ENCODE data around the gene MYMK.

Gene MYMK

DNA sequence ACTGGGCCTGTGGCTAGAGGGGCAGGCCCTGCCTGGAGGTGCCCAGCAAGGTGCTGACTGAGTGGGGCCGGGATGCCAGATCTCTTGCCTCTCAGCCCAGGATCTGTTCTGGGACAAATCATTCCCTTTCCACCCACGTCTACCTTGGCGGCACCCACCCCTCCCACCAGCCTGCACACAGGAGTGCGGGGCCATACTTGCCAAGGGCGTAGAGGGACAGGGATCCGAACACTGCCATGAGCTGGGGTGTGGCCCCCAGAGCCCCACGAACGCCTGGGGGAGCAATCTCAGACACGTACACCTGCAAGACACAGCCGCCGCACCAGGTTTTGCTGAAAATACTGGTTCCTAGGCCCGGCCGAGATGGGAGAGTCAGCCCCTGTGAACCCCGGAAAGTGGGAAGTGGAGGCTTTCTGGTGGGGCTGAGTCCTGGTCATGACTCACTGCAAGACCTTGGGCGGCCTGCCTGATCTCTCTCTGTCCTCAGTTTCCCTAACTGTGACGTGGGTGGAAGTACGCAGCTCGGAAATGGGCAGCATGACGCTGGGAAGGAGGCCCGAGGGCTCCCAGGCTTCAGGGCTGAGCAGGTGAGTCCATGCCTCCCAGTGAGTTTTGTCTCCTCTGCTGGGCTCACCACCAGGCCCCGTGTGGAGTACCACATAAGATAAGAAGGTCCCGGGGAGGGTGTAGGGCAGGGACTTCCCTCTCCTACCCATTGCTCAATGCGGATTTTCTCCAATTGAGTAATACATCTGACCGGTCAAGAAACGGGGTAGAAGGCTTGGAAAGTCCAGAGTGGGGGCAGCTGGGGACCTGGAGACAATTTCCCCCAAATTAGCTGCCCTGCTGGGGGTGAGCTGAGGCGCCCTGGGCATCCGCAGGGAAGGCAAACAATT, 48.5 kb downstream of the MYMK start:
- TF ChIP-seq, protein P1, sequence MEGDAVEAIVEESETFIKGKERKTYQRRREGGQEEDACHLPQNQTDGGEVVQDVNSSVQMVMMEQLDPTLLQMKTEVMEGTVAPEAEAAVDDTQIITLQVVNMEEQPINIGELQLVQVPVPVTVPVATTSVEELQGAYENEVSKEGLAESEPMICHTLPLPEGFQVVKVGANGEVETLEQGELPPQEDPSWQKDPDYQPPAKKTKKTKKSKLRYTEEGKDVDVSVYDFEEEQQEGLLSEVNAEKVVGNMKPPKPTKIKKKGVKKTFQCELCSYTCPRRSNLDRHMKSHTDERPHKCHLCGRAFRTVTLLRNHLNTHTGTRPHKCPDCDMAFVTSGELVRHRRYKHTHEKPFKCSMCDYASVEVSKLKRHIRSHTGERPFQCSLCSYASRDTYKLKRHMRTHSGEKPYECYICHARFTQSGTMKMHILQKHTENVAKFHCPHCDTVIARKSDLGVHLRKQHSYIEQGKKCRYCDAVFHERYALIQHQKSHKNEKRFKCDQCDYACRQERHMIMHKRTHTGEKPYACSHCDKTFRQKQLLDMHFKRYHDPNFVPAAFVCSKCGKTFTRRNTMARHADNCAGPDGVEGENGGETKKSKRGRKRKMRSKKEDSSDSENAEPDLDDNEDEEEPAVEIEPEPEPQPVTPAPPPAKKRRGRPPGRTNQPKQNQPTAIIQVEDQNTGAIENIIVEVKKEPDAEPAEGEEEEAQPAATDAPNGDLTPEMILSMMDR (IDR thresholded peaks at IDR 0.05; ENCODE audit: borderline replicate concordance, control extremely low read depth, extremely low read depth, insufficient read depth, missing control alignments), result no peak
- DNase-seq (ENCODE audit: low spot score), result no peak
- in situ Hi-C loops (cut with MboI; ENCODE audit: low sequenced_read_pairs, unreplicated experiment), result loop anchor here (25.0 kb wide), 1 partner anchor 289 kb away; no protein-coding TSS in a partner anchor

DNA sequence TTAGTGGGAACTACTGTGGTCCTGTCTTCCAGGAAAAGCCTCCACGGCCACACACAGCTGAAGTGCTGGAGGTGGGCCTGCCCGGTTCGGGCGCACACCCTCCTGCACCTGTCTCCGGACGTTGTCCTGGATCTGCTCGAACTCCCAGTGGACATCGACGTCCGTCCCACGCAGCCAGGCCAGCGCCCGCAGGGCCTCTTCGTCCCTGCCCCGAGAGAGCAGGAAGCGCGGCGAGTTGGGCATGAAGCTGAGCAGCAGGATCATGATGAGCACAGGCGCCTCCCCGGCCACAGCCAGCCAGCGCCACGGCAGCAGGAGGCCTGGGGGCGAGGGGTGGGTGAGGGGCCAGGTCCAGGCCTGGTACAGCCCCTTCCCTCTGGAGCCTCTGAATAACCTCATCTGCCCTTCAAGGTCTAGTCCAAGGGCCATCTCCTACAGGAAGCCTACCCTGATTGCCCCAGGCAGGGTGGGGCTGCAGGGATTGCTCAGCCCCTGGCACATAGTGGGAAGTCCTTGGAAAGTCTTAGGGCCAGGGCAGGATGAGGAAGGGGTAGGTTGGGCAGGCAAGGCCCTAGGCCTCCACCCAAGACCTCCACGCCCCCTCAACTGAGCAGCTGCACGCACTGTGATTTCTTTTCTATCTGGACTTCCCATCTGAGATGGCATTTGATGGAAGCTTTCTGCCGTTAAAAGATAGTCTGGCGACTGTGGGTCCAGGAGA, 49.3 kb downstream of the MYMK start:
- in situ Hi-C loops (cut with MboI; ENCODE audit: low sequenced_read_pairs, unreplicated experiment), result loop anchor here (25.0 kb wide), 1 partner anchor 288 kb away; no protein-coding TSS in a partner anchor
- TF ChIP-seq, protein P1 (IDR thresholded peaks at IDR 0.05; ENCODE audit: borderline replicate concordance, control extremely low read depth, extremely low read depth, insufficient read depth, missing control alignments), result no peak
- DNase-seq (ENCODE audit: low spot score), result no peak

DNA sequence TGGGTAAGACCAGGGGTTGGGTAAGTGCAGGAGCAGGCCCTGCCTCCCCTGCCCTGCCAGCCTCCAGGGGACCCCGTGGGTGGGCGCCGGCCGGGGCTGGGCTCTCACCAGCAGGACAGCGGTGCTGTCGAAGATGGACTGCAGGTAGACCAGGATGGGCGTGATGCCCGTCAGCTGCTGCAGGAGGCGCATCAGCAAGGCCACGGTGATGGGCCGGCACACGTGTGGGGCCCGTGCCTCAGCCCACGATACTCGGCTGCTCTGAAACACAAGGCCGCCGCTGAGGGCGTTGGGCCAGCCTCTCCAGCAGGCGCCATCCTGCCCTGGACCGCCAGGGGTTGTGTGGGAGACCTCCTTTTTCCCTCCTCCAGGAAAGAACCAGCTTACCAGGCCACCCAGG, 49.9 kb downstream of the MYMK start:
- TF ChIP-seq, protein P1 (IDR thresholded peaks at IDR 0.05; ENCODE audit: borderline replicate concordance, control extremely low read depth, extremely low read depth, insufficient read depth, missing control alignments), result no peak
- DNase-seq (ENCODE audit: low spot score), result no peak
- in situ Hi-C loops (cut with MboI; ENCODE audit: low sequenced_read_pairs, unreplicated experiment), result loop anchor here (25.0 kb wide), 1 partner anchor 288 kb away; no protein-coding TSS in a partner anchor

DNA sequence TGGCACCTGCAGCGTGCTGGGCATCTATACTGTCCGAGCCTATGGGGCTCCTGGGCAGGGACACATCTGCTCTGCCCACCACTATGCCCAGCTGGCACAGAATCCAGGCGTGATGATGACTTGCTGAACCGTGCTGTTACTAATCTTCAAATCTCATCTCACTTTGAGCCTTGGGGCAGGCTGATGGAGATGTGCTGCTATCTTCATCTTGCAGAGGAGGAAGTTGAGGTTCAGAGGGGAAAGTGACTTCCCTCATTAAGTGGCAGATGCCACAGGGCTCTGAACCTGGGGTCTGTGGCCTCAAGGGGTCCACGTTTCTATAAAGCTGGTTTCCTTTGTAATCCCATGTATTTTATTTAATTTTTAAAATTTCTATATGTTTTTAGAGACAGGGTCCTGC, 50.5 kb downstream of the MYMK start:
- TF ChIP-seq, protein P1 (IDR thresholded peaks at IDR 0.05; ENCODE audit: borderline replicate concordance, control extremely low read depth, extremely low read depth, insufficient read depth, missing control alignments), result no peak
- DNase-seq (ENCODE audit: low spot score), result no peak
- in situ Hi-C loops (cut with MboI; ENCODE audit: low sequenced_read_pairs, unreplicated experiment), result no loop called here

DNA sequence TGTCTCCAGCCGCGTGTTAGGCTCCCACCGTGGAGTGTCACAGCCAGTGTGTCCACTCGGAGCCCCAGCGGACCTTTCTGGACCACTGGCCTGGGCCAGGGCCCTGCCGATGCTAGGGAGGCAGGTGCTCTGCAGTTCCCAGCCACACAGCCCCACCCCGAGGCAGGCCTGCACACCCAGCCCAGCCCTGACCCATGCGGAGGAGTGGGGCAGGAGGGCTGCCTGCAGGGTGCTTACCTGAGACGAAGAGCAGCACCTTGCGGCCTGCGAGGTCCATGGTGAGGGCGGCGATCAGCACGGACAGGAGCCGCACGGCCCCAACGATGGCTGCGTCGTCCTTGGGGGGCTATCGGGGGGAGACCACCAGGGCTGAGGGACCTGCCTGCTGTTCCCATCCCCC, 51.0 kb downstream of the MYMK start:
- in situ Hi-C loops (cut with MboI; ENCODE audit: low sequenced_read_pairs, unreplicated experiment), result no loop called here
- TF ChIP-seq, protein P1 (IDR thresholded peaks at IDR 0.05; ENCODE audit: borderline replicate concordance, control extremely low read depth, extremely low read depth, insufficient read depth, missing control alignments), result no peak
- no peak for DNase-seq (ENCODE audit: low spot score)

DNA sequence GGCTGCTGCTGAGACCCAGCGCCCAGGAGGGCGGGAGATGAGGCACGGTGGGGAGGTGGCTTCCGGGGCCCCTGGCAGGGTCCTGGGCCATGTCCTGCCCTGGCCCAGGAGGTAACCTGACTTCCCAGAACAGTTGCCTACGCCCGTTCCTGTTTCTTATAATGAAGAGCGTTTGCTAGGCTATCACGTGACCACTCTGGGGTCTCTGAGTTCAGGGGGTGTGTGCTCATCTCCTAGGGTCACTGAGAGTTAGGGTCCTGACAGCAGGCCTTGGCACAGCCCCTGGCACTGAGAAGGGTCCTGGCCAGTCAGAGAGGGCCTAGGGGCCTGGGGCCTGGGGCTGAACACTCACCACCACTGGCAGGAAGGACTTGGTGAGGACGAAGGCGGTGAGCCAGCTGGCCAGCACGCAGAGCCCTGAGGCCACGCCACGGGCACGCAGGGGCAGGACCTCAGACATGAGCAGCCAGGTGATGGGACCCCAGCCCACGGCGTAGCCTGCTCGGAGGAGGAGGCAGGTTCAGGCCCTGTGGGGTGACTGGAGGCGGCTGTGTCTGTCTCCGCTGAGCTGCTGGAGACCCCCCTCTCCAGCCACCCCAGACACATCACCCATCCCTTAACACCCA, 51.9 kb downstream of the MYMK start:
- in situ Hi-C loops (cut with MboI; ENCODE audit: low sequenced_read_pairs, unreplicated experiment), result no loop called here
- DNase-seq (ENCODE audit: low spot score), result no peak
- TF ChIP-seq, protein P1 (IDR thresholded peaks at IDR 0.05; ENCODE audit: borderline replicate concordance, control extremely low read depth, extremely low read depth, insufficient read depth, missing control alignments), result no peak
